ENCODE measurements around the gene SLC6A3.

DNA sequence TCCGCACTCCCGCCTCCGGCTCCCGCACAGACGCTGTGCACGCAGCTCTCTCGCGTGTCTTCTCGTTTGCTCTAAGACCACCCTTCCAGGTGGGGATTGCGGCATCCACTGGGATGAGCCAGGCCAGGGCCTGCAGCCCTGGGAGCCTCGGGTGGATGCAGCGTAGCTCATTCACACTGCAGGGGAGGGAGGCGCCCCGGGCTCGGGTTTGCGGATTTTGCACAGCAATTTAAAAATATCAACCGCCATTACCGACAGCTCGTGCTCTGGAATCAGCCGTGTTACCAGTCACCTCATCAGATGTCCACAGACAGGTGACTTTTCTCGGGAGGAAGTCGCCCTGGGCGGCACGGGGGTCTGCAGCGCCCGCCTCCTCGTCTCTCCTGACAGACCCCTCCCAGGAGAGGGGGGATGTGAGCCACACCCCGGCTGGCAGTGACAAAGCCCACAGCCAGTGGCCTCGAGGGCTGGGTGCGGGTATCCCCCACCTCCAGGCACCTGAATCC is 20.8 kb upstream of the SLC6A3 start:
- TF ChIP-seq, protein P1, sequence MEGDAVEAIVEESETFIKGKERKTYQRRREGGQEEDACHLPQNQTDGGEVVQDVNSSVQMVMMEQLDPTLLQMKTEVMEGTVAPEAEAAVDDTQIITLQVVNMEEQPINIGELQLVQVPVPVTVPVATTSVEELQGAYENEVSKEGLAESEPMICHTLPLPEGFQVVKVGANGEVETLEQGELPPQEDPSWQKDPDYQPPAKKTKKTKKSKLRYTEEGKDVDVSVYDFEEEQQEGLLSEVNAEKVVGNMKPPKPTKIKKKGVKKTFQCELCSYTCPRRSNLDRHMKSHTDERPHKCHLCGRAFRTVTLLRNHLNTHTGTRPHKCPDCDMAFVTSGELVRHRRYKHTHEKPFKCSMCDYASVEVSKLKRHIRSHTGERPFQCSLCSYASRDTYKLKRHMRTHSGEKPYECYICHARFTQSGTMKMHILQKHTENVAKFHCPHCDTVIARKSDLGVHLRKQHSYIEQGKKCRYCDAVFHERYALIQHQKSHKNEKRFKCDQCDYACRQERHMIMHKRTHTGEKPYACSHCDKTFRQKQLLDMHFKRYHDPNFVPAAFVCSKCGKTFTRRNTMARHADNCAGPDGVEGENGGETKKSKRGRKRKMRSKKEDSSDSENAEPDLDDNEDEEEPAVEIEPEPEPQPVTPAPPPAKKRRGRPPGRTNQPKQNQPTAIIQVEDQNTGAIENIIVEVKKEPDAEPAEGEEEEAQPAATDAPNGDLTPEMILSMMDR (IDR thresholded peaks at IDR 0.05 in 8 of 11, conservative IDR thresholded peaks at IDR 0.05 in 3 of 11) = no peak
- TF ChIP-seq POLR2A (IDR thresholded peaks at IDR 0.05) = no peak

Data from spleen (tissue), 7 donors.